Glomerular endothelial cell (primary cell): ENCODE measurements around the gene STAMBPL1. TPM values are rescaled to one million over a fixed set of nuclear protein-coding genes. Genes with fewer than 3 reads are reported as not detected.

Source experiments
- DNase-seq: peaks from one replicate; pipeline ENCODE4 v3.0.0-alpha.2; 2011; ENCODE audit warnings: low read depth, low spot score; ENCODE audit errors: extremely low read depth
- total RNA-seq: library from RNA; depleted of rRNA; stranded (reverse); fragments of >200 nt; gene quantifications from 2 replicates; pipeline ENCODE4 v1.2.3, GENCODE V29; 2015

Gene STAMBPL1
- total RNA-seq, 1 donor from 2014 or later, result 1.2 TPM

DNA sequence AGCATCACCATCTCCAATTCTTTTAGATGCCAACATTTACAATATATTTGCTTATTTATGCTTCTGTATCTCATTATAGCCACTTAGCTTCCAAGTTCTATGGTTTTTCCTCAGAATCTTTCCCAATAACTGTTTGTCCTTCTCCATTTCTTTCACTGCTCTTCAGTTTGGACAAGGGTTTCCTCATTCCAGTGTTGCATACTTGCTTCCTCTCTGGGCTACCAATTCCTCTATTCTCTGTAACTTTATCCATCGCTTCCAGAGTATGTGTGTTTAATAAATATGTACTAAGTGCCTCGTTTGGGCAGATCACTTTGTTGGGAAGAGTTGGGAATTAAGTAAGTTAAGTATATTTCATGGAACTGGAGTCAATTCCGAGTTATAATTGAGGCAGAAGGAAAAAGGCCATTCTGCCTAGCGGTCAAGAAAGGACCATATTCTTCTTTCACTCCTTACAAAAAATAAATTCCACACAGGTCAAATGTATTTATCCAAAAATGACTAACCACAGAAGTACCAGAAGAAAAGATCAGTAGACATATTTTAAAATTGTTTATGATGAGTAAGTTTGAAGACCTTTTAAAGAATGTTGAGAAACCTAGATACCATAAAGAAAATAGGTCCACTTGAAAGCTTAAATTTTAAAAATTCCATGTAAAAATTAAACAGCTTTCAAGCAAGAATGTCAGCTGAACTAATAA lies 10.8 kb downstream of the STAMBPL1 start:
- no peak for DNase-seq

DNA sequence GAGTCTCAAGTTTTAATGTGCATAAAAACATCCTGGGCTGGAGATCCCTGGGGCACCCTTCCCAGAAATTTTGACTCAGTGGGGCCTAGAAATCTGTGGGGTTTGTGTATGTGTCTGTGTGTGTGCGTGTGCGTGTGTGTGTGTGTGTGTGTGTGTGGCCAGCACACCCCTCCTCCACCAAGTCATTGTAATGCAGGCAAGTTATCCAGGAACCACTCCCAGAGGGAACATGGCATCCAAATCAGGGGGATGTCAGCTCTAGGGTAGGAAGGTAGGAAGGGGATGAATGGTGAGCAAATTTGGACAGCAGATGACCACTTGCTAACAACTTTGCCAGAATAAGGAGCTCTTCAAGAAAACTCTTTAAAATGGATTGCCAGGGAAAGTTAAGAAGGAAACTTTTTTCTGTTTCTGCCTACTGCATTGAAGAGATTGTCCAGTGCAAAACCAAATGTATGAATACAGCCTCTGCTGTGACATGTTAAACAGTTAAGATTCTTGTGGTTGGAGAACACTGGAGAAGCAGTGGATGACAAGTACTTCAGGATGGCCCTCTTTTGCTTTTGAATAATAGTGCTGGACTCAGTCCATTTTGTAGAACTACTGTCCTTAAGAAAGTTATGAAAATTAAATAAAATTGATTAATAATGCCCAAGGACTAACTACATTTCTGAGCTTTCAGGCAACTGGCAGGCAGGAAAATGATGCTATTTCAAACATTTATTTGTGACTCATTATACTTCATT lies 12.3 kb downstream of the STAMBPL1 start:
- DNase-seq, result no peak

DNA sequence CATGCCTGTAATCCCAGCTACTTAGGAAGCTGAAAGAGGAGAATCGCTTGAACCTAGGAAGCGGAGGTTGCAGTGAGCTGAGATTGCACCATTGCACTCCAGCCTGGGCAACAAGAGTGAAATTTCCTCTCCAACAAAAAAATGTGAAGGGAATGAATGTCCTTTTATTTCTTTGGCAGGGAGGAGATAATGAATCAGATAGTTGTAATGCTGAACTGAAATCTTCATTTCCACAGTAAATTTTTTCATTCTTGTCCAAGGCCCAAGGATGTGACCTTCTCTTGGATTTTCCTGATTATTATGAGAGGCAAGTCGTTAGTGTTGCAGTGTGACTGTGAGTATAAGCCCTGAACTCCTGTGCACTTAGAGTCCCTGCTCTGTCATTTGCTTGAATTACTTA lies 13.6 kb downstream of the STAMBPL1 start:
- no peak for DNase-seq

DNA sequence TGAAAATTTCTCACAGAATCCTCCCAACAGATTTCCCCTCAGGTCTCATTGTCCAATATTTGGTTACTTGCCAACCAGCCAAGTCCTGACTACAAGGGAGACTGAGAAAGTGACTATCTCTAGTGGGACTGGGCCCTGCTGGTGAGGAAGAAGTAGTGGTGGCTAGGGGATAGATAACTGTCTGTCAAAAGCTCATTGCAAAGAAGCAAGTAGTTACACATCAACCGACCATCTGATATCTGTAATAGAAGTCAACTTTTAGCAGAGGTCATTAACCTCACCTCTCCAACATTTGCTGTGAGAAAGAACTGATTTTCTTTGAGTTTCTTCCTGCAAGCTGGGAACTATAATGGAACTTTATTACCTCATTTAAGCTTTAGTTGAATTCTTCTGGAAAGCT lies 15.2 kb downstream of the STAMBPL1 start:
- no peak for DNase-seq

- no peak for DNase-seq
Observed at GRCh38 chr10:88896372-88896993, 16.4 kb downstream of the STAMBPL1 start.

- no peak for DNase-seq
Observed at GRCh38 chr10:88896994-88897853, 17.2 kb downstream of the STAMBPL1 start.

DNA sequence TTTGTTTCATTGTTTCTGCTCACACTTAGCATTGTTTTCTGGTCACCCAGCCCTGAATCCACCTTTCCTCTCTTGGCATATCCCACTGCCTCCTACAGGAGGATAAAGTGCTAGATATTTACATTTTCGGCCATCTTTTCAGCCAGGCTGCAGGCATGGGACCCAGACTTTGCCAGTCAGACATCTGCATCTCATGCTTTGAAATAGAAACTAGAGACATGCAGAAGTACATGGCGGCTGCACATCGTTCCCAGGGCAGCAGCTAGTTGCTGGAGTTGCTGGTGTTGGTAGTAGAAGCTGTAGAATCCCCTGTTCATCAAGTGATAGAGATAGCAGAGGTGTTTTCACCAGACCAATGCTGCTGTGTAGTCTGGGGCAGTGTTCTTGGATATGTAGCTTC lies 18.7 kb downstream of the STAMBPL1 start:
- no peak for DNase-seq

DNA sequence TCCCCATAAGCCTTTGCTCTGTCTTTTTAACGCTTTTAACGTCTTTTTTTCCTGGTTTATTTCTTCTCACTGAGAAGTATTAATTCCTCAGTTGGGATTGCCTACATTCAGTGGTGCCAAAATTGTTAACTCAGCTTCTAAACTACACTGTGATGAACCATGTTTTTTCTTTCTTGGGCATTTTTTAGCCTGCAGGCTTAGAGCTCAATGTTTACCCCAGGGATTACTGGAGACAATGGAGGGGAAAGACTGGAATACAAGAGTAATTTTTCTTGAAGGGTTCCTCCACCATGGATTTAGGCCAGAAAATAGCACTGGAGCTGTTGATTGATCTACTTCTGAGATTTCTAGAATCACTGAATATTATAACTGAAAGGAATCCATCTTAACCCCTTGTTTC lies 19.8 kb downstream of the STAMBPL1 start:
- DNase-seq, result no peak

GRCh38 chr10:88901206-88901983 lies 21.4 kb downstream of the STAMBPL1 start:
- DNase-seq, result no peak

DNA sequence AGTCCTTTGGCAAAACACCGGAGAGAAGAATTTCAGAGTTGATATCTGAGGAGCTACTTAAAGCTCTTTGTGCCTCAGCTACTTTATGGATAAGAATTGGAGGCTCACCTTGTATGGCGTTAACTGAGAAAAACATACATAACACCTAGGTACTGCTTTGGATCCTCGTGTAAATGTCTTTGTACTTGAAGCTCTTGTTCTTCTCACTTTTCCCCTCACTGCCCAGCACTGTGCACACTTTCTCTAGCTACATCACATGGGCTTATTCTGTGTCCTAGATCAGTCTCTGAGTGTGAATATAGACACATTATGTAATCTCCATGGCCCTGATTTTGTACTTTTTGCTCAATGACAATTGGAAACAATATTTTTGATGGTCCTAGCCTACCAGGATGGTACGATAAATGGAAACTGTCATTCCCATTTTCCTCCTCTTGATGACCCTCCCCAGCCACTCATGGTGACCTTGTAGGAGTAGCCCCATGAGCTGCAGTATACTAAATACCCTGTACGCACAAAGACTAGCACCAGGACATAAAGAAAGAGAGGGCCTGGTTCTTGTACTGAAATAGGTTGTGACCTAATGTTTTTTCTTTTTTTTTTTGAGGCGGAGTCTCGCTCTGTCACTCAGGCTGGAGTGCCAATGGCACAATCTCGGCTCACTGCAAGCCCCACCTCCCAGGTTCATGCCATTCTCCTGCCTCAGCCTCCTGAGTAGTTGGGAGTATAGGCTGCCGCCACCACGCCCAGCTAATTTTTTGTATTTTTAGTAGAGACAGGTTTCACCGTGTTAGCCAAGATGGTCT lies 22.1 kb downstream of the STAMBPL1 start:
- no peak for DNase-seq

DNA sequence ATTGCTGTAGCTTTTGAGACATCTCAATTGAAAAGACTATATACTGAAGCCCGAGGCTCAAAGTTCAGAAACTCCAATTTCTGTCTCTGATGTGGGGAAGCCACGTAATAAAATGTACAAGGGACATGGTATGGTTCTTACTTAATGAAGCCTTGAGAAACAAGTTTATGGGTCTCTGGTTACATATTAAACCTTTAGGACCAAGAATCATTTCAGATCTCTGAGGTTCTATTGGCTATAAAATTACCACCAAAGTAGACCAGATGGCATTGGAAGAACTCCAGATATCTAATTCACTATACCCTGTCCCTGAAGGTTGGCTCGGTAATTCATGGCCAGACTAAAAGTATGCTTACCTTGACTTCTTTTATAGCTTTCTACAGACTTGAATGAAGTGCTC lies 23.7 kb downstream of the STAMBPL1 start:
- DNase-seq, result no peak

- DNase-seq, result no peak
Observed at GRCh38 chr10:88906921-88907320, 26.9 kb downstream of the STAMBPL1 start.

GRCh38 chr10:88908194-88908593 lies 28.1 kb downstream of the STAMBPL1 start:
- no peak for DNase-seq

DNA sequence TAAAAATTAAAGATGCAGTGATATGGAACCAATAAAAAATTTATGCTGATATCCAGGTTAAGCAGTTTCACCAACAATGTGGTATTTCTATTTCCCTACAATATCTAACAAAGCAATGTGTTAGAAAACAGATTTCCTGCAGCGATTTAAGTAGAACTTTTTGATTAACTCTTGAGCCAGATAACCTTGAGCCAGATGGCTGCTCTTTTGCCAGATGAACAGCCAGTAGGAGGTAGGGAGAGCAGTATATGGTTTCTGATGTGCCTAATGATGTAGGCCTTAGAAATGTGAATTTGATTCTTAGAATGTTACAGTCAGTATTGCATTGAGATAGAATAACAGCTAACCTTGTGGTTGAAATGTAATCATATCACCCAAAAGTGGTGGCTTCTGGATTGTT lies 31.1 kb downstream of the STAMBPL1 start:
- DNase-seq, result no peak

- DNase-seq, result no peak
Observed at GRCh38 chr10:88911851-88912250, 31.8 kb downstream of the STAMBPL1 start.

DNA sequence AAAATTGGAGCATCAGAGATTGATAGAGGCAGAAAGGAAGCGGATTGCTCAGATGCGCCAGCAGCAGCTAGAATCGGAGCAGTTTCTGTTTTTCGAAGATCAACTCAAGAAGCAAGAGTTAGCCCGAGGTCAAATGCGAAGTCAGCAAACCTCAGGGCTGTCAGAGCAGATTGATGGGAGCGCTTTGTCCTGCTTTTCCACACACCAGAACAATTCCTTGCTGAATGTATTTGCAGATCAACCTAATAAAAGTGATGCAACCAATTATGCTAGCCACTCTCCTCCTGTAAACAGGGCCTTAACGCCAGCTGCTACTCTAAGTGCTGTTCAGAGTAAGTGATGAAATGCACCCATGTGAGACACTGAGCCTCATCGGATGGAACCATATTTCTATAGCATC lies 33.1 kb downstream of the STAMBPL1 start:
- no peak for DNase-seq

DNA sequence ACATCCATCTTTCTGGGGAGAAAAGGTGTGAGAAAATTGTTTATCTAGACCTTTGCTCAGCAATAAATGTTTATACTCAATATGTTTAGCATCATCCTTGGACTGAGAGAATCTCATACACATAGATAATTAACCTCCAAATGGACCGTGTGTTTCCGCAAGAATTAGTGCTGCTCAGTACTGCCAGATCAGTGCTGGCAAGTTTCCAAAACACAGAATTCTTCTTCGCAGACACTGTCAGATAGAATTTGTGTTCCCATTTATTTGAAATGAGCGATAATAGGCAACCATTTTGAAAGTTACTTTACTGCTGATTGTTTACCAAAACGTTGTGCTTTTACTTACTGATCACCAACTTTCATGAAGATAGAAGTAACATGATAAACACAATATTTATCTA lies 33.7 kb downstream of the STAMBPL1 start:
- no peak for DNase-seq

DNA sequence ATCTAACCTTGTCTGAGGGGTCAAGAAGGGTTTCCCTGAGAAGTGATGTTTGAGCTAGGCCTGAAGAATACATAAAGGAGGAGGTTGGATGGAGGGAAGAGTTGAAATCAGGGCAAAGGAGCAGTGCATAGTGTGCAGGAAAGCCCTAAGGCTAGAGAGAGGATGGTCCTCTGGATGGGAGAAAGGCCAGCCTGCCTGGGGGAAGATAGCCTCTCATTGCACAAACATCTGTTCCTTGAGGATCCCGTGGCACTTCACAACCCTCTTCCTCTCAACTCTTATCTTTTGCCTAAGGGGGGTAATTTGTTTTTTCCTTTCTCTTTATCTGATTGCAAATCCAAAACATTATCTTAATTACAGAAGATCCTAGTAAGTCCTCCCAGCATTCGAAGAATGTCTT lies 35.7 kb downstream of the STAMBPL1 start:
- no peak for DNase-seq

- DNase-seq, result no peak
Observed at GRCh38 chr10:88916231-88916630, 36.2 kb downstream of the STAMBPL1 start.
